G401.6 (cell line): ENCODE measurements around the gene ZNF638.

Experiments
- FAIRE-seq: peaks from 2 replicates; lab custom pipeline; 2012; peaks lifted over from hg19 to GRCh38; lab: Jason Lieb, UNC

ZNF638 gene

DNA sequence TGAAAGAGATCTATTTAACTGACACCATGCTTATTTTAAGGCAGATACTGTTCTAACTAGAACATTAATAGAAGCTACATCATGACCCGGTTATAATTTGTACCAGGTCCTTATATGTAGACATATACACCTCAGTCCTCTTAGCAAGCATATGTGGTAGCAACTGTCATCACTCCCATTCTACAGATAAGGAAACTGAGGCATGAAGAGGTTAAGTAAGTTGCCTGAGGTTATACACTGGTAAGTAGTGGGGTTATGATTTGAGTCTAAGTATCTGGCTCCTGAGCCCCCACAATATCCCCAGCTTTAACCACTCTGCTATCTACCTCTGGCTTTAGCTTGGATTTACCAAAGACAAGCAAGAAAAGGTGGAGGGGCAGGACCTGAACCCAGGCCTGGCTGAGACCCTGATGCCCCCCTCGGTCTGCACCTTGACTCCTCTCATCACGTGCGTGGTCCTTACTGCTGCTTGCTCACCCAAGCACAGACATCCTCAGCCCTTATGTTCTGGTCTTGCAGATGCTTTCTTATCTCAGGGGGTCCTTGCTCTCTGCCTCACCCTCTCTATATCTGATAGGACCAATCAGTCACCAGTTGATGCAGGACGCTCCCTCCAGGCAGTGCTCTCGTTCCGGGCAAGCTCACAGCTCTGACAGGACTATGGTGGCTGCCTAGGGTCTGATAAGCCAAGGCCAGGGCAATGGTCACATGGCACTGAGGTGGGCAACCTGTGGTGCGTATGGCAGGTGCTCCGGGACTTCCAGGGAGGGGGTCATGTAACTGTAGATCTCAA is 125.7 kb downstream of the ZNF638 start:
- no peak for FAIRE-seq

DNA sequence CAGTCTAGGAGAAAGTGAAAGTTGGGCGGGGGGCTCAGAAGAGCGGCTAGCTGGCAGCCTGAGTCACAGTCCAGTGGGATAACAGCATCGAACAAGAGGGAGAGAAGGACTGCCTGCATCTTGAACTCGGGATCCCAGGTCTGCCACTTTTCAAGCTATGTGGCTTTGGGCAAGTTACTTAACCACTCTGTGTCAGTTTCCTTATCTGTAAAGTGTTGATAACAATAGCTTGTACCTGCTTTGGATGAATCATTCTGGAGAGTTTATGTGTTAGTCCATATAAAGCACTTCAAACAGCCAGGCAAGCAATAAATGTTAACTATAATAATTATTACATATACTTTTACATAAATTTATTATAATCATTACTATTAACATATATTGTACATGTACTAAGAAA is 126.3 kb downstream of the ZNF638 start:
- FAIRE-seq: no peak

DNA sequence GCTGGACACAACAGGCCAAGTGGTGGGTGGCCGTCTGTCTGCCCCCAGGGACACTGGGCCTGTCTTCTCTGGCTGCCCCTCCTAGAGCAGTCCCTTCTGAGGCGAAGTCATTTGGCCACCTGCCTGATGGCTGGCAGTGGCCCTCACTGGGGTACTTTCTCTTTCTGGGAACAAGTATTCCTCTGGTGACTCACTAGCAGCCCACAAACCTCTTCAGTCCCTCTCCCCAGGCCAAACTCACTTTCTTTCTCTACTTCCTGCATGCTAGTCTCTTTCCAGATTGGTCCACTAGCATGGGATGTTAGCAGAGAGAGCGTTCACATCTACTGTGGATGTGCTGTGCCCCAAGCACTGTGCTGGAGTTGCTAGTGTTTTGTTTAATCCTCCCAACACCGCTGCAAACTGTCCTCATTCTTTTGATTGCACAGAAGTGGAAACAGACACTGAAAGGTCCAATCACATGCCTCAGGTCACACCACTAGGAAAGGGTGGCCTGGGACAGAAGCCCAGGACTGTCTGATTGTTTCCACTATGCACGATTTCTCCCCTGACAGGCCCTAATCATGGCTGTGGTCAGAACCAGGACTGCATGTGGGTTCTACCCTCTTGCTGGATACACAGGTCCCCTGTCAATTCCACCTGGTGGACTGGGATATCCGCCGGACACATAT is 127.0 kb downstream of the ZNF638 start:
- FAIRE-seq: no peak

DNA sequence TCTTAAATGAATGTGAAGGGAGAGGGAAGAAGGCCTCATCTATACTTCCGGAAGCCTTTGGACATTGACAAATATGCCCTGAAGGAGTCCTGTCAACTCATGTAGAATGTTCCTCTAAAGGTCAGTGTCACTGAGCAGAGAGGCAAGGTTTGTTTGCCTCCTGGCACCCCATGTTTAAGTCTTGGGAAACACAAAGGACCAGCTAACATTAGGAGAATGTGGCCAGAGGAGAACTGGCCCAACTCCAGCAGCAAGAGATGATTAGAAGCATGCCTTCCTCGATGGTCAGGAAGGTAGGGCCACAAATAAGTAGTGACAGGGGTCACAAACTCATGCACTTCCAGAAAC is 127.5 kb downstream of the ZNF638 start:
- FAIRE-seq: no peak

DNA sequence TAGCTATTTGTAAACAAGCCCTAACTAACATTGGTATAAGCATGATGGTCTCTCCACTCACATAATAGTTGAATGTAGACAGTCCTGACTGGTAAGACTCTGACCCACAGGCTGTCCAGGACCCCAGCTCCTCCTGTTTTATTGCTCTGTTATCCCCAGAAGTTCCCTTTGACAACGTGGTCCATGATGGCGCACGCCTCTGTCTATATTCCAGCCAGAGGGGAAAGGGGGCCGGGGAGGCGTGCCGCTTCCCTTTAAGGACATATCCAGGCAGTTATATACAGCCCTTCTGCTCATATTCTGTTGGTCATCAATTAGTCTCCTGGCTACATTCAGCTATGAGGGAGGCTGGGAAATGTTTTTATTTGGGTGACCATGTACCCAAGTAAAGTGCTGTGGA is 128.5 kb downstream of the ZNF638 start:
- FAIRE-seq: no peak

DNA sequence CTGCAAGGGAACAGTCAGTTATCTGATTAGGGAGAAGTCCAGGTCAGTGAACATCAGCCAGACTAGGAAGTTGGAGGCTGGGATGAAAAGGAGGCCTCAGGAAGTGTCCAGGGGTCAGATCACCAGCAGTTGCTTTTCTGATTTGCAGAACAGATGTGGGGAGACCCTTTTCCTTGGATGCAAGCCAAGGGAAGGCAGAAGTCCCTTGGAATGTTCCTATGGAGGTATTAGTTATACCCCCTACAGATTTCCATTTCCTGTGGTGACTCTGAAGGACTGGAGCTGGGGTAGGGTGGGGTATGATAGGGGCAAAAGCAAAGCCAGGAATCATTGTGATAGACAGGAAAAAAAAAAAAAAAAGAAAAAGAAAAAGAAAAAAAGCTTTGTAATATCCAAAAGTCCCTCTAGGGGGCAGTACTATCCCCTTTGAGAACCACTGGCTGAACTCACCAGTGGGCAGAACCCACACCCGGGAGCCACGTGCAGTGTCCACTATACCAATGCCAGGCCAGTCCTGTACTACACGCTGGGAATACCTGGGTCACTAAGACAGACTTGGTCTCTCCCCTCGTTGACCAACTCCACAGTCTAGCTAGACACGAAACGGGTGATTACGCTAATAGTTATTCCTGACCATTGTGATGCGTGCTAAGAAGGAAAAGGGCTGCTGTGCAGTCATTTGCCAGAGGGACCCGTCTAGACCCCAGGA is 129.2 kb downstream of the ZNF638 start:
- FAIRE-seq: no peak

DNA sequence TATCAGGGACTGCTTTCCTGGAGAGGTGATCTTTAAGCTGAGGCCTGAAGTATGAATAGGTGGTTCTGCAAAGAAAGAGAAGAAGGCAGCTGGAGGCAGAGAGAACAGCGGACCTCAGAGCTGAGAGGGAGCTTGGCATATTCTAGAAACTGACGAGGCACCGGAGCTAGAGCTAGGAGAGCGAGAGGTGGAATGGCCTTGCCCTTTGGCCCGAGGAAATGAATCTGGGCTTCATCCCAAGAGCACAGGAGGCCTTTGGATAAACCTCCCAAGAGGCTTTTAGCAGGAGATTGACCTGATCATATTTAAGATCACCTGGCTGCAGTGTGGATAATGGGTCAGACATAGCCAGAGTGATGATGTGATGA is 129.7 kb downstream of the ZNF638 start:
- no peak for FAIRE-seq

DNA sequence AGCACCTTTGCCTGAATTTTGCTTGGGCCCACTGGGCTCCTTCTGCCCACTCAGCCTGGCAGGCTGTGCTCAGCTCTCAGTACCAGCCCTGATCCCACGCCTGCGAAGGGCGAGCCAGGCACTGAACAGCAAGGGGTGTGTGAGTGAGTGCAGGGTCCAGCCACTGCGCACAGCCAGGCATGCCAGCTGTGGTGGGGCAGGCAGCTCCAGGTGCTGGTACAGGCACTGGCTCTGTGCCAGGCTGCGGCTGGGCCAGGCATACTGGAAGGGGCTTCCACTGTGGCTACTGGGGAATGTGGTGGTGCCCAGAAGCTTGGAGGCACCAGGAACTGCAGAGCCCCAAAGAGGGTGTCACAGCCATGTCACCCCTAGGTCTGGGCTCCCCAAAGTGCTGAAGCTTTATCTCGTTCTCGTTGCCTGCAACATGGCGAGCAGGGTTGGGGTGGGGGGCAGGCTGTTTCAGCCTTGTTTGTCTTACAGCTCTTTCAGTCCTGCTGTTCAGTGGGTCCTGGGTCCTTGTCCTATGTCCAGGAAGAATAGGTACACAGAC is 130.5 kb downstream of the ZNF638 start:
- FAIRE-seq: no peak

DNA sequence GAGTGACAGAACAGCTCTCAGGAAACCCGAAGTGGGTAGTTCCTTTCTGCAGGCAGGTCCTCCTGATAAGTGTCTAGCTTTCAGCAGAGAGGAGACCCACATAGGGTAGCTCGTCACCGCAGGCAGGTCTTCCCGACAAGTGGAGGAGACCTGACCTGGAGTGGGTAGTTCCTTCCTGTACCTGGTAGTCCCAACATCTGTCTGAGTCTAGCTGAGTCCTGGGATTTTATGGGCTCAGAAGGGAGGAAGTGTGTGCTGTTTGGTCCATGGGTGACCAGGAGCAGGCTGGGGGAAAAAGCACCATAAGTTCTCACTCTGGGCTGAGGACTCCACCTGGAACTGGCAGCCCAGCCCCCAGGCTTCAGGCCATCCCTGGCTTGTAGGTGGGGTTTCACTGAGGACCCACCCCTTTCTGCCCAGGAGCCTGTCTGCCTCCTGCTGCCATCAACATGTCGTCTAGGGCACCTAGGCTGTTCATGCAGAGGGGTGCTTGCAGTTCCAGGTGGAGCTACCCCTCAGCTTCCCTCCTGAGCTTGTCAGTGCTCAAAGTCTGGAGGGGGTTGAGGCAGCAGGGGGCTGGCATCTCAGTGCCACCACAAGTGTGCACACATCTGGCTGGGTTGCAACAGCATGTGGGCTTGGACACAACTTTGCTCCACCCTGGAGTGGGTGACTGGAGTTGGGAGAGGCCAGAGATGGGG is 131.2 kb downstream of the ZNF638 start:
- no peak for FAIRE-seq

DNA sequence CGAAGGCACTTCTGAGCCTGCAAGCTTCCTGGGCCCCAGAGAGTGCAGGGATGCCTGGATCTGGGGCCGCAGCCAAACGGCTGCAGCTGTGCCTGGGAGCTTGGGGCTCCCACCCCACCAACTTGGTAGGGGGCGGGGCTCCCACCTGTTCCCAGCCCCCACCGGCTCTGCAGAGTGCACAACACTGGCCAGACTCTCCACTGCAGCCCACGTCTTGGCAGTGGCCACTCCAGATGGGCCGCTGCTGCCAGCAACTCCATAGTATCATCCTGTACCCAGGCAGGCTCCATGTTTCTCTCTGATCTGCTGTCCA is 131.7 kb downstream of the ZNF638 start:
- no peak for FAIRE-seq

DNA sequence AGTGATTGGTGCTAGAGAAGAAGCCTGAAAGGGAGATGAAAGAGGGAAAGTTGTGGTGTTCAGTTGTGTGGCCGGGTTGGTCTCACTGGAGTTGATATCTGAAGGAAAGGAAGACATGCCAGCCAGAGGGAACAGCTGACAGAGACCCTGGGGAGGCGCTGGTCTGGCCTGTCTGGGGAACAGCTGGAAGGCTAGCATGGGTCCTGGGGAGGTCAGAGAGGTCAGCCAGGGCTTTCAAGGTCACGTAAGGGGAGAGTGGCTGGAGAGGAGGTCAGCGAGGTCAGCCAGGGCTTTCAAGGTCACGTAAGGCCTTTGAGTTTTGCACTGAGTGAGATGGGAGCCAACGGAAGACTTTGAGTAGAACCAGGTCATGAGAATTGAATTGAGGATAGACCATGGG is 132.8 kb downstream of the ZNF638 start:
- no peak for FAIRE-seq

DNA sequence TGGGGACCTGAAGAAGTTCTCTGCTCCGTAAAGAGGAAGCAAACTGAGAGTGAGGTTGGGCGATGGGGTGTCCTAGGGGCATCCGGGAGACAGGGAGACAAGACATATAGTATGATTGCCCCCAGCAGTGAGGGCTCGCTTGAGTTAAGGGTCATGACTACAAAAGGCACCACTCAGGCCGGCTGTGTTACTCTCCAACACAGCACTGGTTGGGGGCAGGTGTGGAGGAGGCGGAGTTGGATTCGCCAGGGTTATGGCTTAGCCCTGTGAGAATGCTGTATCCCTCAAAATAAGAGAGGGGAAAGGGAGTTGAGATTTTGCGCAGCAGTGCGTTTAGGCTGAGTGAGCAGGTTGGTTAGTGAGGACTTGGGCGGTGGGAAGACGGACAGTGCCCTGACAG is 133.8 kb downstream of the ZNF638 start:
- no peak for FAIRE-seq

DNA sequence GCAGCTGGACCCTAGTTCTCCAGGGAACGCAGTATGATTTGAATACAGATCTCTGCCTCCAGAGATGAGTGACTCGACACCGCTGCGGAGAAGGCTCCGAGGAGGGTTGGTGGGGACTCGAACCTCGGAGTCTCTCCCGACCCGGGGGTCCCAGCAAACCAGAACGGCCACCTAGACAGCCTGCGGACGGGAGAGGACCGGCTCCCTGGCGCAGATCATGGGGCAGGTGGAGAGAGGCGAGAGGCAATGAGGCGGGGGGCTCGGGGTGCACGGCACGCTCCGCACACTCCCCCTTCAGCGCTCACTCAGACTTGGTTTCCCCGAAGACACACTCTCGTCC is 134.3 kb downstream of the ZNF638 start:
- no peak for FAIRE-seq

DNA sequence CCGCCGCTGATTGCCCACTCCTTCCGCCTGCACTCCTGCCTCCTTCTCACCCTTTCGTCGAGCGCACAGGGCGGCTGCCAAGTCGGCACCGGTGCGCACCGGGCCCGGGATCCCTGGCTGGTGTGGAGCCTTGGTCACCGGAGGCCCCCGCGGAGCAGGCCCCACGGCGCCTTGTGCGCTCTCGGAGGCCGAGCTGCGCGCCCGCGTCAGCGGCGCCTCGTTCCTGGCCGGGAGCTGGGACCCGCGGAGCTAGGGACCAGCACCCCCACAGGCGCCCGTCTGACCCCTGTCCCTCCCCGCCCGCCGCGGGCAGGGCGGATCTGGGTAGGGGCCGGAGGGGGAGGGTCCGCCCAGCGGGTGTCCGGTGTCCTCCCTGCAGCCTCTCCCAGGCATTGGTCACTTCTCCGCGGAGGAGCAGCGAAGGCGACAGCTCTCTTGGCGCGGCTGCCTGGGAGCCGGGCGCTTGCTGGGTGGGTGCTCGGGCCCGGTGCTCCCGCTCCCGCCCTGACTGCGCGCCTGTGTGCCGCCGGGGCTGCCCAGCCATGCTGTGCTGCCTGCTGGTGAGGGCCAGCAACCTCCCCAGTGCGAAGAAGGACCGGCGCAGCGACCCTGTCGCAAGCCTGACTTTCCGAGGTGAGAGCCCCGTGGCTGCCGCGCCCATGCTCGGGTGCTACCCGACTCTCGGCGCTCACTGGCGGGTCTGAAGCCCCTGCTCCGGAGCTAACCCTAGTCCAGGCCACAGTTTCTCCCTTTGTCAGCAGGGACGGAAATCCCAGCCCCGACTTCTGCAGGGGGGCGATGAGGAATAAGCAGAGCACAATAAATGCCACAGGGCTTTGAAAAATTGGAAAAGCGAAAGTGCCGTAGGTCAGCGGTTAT is 135.0 kb downstream of the ZNF638 start:
- FAIRE-seq: no peak

DNA sequence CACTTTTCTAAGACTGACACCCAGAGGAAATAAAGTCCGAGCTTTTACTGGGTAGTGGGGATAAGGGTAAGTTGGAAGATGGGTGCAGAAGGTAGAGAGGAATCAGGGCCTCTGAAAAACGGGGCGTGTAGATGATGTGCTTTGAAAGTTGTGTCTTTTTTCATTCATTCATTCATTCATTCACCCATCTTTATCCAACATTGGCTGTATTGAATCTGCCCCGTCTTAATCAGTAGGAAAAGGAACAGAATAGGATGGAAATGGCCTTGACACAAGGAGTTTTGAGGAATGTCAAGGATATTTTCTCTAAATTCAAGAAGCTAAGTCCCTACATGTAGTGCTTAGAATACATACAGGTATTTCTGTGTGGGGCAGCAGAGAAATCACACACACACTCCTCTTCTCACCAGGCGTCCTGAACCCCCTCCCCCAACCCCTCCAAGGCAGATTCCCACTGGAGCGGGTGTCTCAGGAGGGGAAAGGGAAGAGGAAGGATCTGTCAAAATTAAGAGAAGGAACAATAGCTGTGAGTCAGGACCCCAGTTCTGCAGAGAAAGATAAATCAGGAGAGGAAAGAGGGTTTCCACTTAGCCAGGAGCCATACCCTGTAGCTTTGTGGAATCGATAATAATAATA is 135.7 kb downstream of the ZNF638 start:
- FAIRE-seq: no peak

DNA sequence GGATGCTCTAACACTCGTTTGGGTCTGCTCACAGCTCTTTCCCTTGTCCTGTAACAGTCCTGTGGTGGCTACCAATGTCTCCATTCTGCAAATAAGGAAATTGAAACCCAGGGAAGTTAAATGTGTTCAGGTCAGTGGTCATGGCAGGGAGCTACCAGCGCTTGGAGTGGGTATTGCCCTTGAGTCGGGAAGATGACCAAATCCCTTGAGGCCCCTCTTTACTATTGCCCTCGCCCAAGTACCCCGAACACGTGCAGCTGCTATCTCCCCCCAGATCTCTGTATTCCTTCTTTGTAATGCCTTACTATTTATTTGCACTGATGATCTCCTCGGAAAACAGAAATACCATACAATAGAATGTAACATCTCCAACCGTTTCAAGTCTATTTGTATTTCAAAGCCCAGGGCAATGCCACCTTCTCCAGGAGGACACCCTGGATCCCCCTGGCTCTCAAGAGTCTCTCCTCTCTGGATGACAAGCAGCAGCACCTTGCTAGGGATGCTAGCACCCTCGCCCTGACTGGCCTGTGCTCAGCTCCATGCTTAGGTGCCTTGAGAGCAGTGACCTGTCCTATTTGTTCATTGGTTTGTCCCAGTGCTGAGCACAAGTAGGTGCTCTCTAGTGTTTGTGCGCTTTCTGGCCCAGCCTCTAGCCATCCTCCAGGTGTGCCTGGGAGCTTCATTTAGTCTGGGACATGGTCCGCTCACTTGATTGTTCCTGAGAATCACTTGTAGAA is 136.9 kb downstream of the ZNF638 start:
- FAIRE-seq: no peak

DNA sequence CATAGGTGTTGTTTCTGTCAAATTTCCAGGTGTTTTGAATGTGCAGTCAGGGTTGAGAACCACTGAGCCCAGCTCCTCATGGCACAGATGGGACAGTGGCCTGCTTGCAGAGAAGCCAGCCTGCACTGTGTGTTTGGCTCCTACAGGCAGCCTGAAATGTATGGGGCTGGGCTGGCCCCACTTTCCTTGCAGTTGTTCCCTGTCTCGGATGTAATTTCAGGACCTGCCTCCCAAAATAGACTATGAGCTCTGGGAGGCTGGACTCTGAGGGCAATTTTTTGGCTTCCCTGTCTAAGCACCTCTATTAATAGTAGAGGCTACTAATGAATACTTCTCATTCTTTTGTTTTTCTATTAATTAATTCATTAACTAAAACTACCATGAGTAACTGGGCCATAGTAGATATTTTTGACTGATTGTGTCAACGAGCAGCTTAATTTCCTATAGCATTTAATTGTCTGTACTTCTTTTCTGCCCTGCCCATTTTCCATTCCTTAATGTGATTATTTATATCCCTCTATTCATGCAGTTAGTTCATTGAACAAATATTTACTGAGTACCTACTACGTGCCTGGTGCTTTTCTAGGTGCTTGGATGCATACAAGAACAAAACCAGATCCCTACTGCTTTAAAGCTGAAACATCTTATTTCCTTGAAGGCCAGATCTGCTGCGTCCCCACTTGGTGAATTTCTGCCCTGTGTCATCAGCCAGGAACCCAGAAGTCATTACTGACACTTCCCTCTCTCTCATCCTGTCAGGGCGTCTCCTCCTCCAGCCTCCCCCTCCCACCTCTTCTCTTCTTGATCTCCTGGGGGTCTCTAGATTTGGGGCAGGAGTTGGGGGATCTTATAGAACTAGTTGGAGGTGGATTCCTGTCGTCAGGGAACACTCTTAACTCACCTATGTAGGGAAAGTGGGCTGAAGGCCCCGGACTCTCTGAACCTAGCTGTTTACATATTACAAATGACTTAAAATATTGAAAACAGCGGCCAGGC is 138.1 kb downstream of the ZNF638 start:
- no peak for FAIRE-seq

DNA sequence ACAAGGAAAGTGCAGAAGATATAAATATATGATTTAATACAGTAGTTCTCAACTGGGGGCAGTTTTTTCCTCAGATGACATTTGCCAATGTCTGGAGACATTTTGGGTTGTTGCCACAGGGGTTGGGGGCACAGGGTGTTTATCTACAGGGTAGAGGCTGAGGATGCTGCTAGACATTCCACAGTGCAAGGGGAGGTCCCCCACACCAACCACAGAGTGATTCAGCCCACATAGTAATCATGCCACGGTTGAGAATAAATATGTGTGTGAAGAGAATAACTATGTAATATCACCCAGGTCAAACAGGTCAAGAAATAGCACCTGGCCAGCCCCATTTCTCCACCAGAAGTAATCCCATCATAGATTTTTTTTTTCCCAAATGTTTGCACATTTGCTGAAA is 139.7 kb downstream of the ZNF638 start:
- FAIRE-seq: no peak

DNA sequence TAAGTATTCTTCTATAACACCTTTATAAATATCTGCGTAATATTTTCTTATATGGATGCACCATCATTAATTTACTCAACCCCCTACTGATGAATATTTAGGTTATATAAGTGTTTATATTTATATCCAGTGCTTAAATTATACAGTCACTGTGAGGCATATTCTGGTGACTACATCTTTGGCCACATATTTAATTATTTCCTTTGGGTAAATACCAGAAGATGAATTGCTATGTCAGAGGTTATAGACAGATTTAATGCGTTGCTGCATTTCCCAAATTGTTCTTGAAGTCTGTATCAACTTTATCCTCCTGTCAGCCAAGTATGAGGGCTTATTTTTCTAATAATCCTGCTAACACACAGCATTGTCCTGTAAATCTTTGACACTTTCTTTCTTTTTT is 140.4 kb downstream of the ZNF638 start:
- FAIRE-seq: no peak
